Heart left ventricle (tissue), 13 donors: ENCODE results near the gene ERMAP.

Source experiments
- POLR2A ChIP-seq, 2 donors: fragments of 450-650 bp; IDR thresholded peaks; one replicate each; pipeline ENCODE4 v1.6.1; 2017; ENCODE audit warnings: antibody characterized with exemption in 2 of 2, mild to moderate bottlenecking in 2 of 2, moderate library complexity in 2 of 2
- TF ChIP-seq, protein P1 (sequence below), 12 donors: fragments of 200-600 bp; sonication (generic) in 4 of 12; IDR thresholded peaks; one replicate each; pipeline versions ENCODE4 v1.5.0 to v1.8.0; 2018 to 2022; ENCODE audit warnings: antibody characterized with exemption in 12 of 12, mild to moderate bottlenecking in 5 of 12
- donor health status: ischemic (EF 13 %, LVEDD 7.1; RV severe dilation, severe dysfunction).
- donor health status: DM: no; HTN: yes; CAD: no.
- donor health status: DM: no; HTN: no; CAD: no.
- donor health status: ischemic (EF 25% LVEDD 6.9; RV normal size, moderate dysfunction).
- donor health status: ischemic (EF 25% LVEDD 5.7; RV mildly dilated, moderate dysfunction).
- donor health status: ischemic (EF 35%, LVEDD 5.7; RV mildly dilated, moderate dysfunction).
- donor health status: nonischemic (EF 11% LVEDD 7.7; RV severe dilation, severe dysfunction).
- donor health status: DM: yes; HTN: yes; CAD: no.
- donor health status: PGD.
- donor health status: ischemic (EF 29% LVEDD 5.4; RV normal size, mild dysfunction).
- donor health status: nonischemic (EF 23%, LVEDD 6.1; RV moderate dilation, normal function).

DNA sequence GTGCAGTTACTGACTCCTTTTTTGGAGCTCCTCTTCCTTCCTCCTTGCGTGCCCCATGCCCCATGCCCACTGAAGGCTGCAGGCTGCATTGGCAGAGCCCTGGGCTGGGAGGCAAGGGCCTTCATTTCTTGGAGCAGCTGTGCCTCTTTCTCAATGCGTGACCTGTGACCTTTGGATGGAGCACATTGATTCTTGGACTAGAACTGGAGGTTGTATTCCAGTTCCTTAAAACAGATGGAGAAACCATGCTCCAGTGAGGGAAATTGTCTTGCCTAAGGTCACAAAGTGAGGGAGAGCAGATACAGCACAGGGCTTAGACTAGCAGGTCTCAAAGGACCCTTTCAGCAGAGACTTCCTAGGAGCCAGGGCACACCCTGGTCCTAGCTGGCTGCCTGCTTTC lies 23.1 kb upstream of the ERMAP start:
- TF ChIP-seq, protein P1, sequence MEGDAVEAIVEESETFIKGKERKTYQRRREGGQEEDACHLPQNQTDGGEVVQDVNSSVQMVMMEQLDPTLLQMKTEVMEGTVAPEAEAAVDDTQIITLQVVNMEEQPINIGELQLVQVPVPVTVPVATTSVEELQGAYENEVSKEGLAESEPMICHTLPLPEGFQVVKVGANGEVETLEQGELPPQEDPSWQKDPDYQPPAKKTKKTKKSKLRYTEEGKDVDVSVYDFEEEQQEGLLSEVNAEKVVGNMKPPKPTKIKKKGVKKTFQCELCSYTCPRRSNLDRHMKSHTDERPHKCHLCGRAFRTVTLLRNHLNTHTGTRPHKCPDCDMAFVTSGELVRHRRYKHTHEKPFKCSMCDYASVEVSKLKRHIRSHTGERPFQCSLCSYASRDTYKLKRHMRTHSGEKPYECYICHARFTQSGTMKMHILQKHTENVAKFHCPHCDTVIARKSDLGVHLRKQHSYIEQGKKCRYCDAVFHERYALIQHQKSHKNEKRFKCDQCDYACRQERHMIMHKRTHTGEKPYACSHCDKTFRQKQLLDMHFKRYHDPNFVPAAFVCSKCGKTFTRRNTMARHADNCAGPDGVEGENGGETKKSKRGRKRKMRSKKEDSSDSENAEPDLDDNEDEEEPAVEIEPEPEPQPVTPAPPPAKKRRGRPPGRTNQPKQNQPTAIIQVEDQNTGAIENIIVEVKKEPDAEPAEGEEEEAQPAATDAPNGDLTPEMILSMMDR (IDR thresholded peaks at IDR 0.05): no peak
- TF ChIP-seq POLR2A (IDR thresholded peaks at IDR 0.05): no peak
